PC-9 (cell line): ENCODE results near the gene ARHGAP26.

Experiments
- EZH2 ChIP-seq: fragments of 200-600 bp; sonication (generic); IDR thresholded peaks from 2 replicates; pipeline ENCODE4 v1.8.0; 2017; ENCODE audit warnings: antibody characterized with exemption, low read depth
- TF ChIP-seq, protein P1 (sequence below): fragments of 200-600 bp; sonication (generic); conservative IDR thresholded peaks from 2 replicates; pipeline ENCODE4 v1.6.1; 2017; ENCODE audit warnings: mixed run types, antibody characterized with exemption, mild to moderate bottlenecking, moderate library complexity

- TF ChIP-seq, protein P1, sequence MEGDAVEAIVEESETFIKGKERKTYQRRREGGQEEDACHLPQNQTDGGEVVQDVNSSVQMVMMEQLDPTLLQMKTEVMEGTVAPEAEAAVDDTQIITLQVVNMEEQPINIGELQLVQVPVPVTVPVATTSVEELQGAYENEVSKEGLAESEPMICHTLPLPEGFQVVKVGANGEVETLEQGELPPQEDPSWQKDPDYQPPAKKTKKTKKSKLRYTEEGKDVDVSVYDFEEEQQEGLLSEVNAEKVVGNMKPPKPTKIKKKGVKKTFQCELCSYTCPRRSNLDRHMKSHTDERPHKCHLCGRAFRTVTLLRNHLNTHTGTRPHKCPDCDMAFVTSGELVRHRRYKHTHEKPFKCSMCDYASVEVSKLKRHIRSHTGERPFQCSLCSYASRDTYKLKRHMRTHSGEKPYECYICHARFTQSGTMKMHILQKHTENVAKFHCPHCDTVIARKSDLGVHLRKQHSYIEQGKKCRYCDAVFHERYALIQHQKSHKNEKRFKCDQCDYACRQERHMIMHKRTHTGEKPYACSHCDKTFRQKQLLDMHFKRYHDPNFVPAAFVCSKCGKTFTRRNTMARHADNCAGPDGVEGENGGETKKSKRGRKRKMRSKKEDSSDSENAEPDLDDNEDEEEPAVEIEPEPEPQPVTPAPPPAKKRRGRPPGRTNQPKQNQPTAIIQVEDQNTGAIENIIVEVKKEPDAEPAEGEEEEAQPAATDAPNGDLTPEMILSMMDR, result no peak; the same call in 1 of the 2 replicates
- no peak for TF ChIP-seq EZH2
Measured at GRCh38 chr5:143208781-143209510, 438.8 kb downstream of the ARHGAP26 start.
